WTC11 (cell line): ENCODE data around the gene POMT2.

Experiments used
- AR ChIP-seq: fragments of 250-450 bp; sonication (Bioruptor Pico); IDR thresholded peaks from 2 replicates; pipeline ENCODE4 v1.9.0; 2021; ENCODE audit warnings: mild to moderate bottlenecking
- CTCF ChIP-seq: fragments of 200-600 bp; IDR thresholded peaks from 2 replicates; pipeline ENCODE4 v1.8.0; 2022; ENCODE audit warnings: antibody characterized with exemption
- MAX ChIP-seq: sonication (generic); formaldehyde crosslinking; IDR thresholded peaks from 2 replicates; pipeline ENCODE4 v1.8.0; 2022; ENCODE audit warnings: mild to moderate bottlenecking, missing genetic modification reagents
- MLX ChIP-seq: sonication (generic); formaldehyde crosslinking; IDR thresholded peaks from 2 replicates; pipeline ENCODE4 v1.8.1; 2023; ENCODE audit warnings: mild to moderate bottlenecking, missing genetic modification reagents, moderate library complexity

- TF ChIP-seq CTCF (no peak), AR (CRISPR knock-in tag) (no peak), MAX (CRISPR knock-in tag) (no peak), MLX (no peak)
Measured at GRCh38 chr14:77251870-77252269, 68.8 kb downstream of the POMT2 start.
